Ovary (tissue), 9 donors: ENCODE measurements around the gene PFDN4. TPM values are rescaled to one million over a fixed set of nuclear protein-coding genes. Genes with fewer than 3 reads are reported as not detected.

Source experiments
- DNase-seq, 5 donors: peaks; one replicate each; pipeline ENCODE4 v3.0.0-alpha.2; 2019 to 2020
- H3K27ac ChIP-seq, 2 donors: fragments of 200-600 bp; one replicate each; pipeline versions ENCODE4 v1.5.1 to v1.8.0; 2019 to 2022
- H3K27me3 ChIP-seq: fragments of 200-600 bp; one replicate; pipeline ENCODE4 v1.8.0; 2022
- H3K36me3 ChIP-seq: fragments of 200-600 bp; sonication (generic); one replicate; pipeline ENCODE4 v1.5.1; 2019
- H3K4me1 ChIP-seq: one replicate; pipeline ENCODE4 v1.8.1; 2013; ENCODE audit warnings: mild to moderate bottlenecking, moderate library complexity; ENCODE audit not compliant: insufficient read depth
- H3K4me3 ChIP-seq: fragments of 200-600 bp; sonication (generic); one replicate; pipeline ENCODE4 v1.5.1; 2017
- H3K9me3 ChIP-seq, 2 donors: fragments of 200-600 bp in 1 of 2; sonication (generic) in 1 of 2; one replicate each; pipeline versions ENCODE4 v1.5.1 to v1.8.1; 2013 to 2019; ENCODE audit warnings: mild to moderate bottlenecking in 1 of 2, moderate library complexity in 1 of 2
- CTCF ChIP-seq, 3 donors: fragments of 450-650 bp in 2 of 3; fragments of 200-600 bp in 1 of 3; IDR thresholded peaks; one replicate each; pipeline versions ENCODE4 v1.5.1 to v1.8.0; 2016 to 2022; ENCODE audit warnings: antibody characterized with exemption in 3 of 3, mild to moderate bottlenecking in 1 of 3
- EP300 ChIP-seq: sonication (generic); formaldehyde crosslinking; IDR thresholded peaks from one replicate; pipeline ENCODE4 v1.6.1; 2017; ENCODE audit warnings: antibody characterized with exemption
- POLR2A ChIP-seq: fragments of 450-650 bp; IDR thresholded peaks from one replicate; pipeline ENCODE4 v1.6.1; 2017; ENCODE audit warnings: antibody characterized with exemption, mild to moderate bottlenecking, moderate library complexity
- WGBS, 3 donors: extraction: QIAGEN DNeasy Blood & Tissue Kit in 1 of 3; methylation state at CpG; one replicate each; pipeline versions ENCODE4 v1.1.5 to v1.1.7; 2013 to 2017; 5-methylcytosine and 5-hydroxymethylcytosine counted together
- intact Hi-C, 4 donors: fragments of 100-400 bp; cut with DNase I; formaldehyde crosslinking; loops; one replicate each; pipeline versions ENCODE4 v1.11.0 to v1.15.1; 2022 to 2023
- polyA plus RNA-seq, 2 donors: library from polyadenylated mRNA; stranded (reverse); fragments of 200-250 nt in 1 of 2; fragments of 350-450 nt in 1 of 2; fragmentation: Illumina TruSeq in 1 of 2; extraction: RNeasy Lipid Tissue Mini Kit (QIAGEN cat#74804) in 1 of 2; gene quantifications; one replicate each; pipeline ENCODE4 v1.2.3, GENCODE V29; 2013 to 2014
- total RNA-seq, 7 donors: library from RNA; depleted of rRNA in 2 of 7; stranded (reverse); fragments of >200 nt in 2 of 7; fragmentation: NEBNext Ultra II Directional in 3 of 7; extraction: Animal tissue kit (Norgen Biotek cat#: 25700) in 3 of 7; gene quantifications; one replicate each; pipeline versions ENCODE4 v1.1.0 to v1.2.4, GENCODE V29; 2016 to 2023
- donor health status: DM: no; HTN: no; CAD: no; lungs with moderate emphysema.
- donor health status: DM: no; HTN: no; CAD: no.
- donor health status: Bipolar disorder and iron deficiency.
- donor health status: DM: yes; HTN: yes; CAD: no.
- donor health status: DM: no; HTN: no; CAD: no.
- donor health status: DM: yes; HTN: yes; CAD: no.

PFDN4 gene
- total and polyA plus RNA-seq, 9 donors, result 22.2 to 168 (median 33.8) TPM

GRCh38 chr20:54266844-54267243 lies 59.0 kb downstream of the PFDN4 start:
- Histone ChIP-seq H3K4me1 (peaks cover 21% of the 10 kb centered on the region), H3K27ac (no peak overlapping the region), H3K4me3 (no peak overlapping the region), H3K9me3 (no peaks in the 10 kb centered on the region), H3K36me3 (no peaks in the 10 kb centered on the region), H3K27me3 (no peaks in the 10 kb centered on the region)
- DNase-seq, result no peak
- 84 to 90% (median 87%) methylated on average over 6 of the region's 6 CpGs for WGBS, 3 donors
- intact Hi-C loops, result no loop called here
- TF ChIP-seq EP300, result no peak
- no peak for TF ChIP-seq POLR2A
- no peak for TF ChIP-seq CTCF (IDR thresholded peaks at IDR 0.05)

- 78 to 89% (median 87%) methylated on average over 4 of the region's 4 CpGs for WGBS, 3 donors
- H3K4me1 ChIP-seq, result peaks cover 21% of the 10 kb centered on the region
- no peak overlapping the region for H3K4me3 ChIP-seq
- no peaks in the 10 kb centered on the region for H3K27me3 ChIP-seq
- DNase-seq, result no peak
- TF ChIP-seq EP300 (no peak), POLR2A (no peak), CTCF (IDR thresholded peaks at IDR 0.05) (no peak)
- intact Hi-C loops, result no loop called here
- no peaks in the 10 kb centered on the region for H3K36me3 ChIP-seq
- no peak overlapping the region for H3K27ac ChIP-seq
- H3K9me3 ChIP-seq, result no peaks in the 10 kb centered on the region
Measured at GRCh38 chr20:54267483-54268003, 59.7 kb downstream of the PFDN4 start.

DNA sequence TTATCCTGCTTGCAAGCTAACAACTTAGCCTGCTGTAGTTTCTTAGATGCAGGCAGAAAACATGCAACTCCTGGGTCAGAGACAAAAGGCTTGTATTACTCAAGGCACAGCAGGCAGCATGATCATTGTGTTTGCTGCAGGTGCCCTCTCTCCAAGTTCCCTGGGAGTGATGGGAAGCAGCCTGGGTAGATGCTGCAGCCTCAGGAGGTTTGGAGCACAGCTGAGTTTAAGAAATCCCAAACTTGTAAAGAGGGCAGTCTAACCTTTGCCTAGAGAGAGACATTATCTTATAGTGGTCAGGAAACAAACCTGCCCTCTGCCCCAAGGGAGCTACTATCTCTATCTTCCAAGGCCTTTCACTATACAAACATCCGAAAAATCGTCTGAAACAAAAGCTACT lies 61.1 kb downstream of the PFDN4 start:
- Histone ChIP-seq H3K27me3 (no peaks in the 10 kb centered on the region), H3K36me3 (no peaks in the 10 kb centered on the region), H3K9me3 (no peaks in the 10 kb centered on the region), H3K4me3 (no peak overlapping the region), H3K27ac (no peak overlapping the region), H3K4me1 (peaks cover 23% of the 10 kb centered on the region)
- WGBS, 3 donors, result 0 to 14% (median 6%) methylated on average over 2 of the region's 2 CpGs
- intact Hi-C loops, result no loop called here
- DNase-seq, result no peak
- TF ChIP-seq EP300, result no peak
- TF ChIP-seq POLR2A, result no peak
- TF ChIP-seq CTCF (IDR thresholded peaks at IDR 0.05), result no peak

Other genes with a start within 250 kb of the PFDN4 start
- gene BCAS1, start 137.5 kb upstream of the PFDN4 start, total RNA-seq, result under 1 TPM in 5 of 7 donors, not detected in 2; 0.13 to 0.92 (median 0.51) TPM
- under 1 TPM; 0.15 to 0.57 TPM for gene BCAS1, start 137.5 kb upstream of the PFDN4 start, polyA plus RNA-seq
- gene CYP24A1, start 34.1 kb upstream of the PFDN4 start, total RNA-seq, result 1 to 10 TPM in 1 of 7 donors, under 1 TPM in 1, not detected in 5; 0.15 to 3.7 TPM
- gene CYP24A1, start 34.1 kb upstream of the PFDN4 start, polyA plus RNA-seq, result not detected